SK-N-SH (cell line): ENCODE measurements around the gene APH1B. TPM values are rescaled to one million over a fixed set of nuclear protein-coding genes. Genes with fewer than 3 reads are reported as not detected.
"Not testable (repeated sequence)": the region's sequence is repeated elsewhere in the genome, so short reads cannot be mapped to it uniquely, and the experiment has no call there.

ENCODE experiments used
- CTCF ChIA-PET: fragments of 300-600, 350-600 bp; formaldehyde crosslinking; extraction: SDS; loops from one replicate; lab custom pipeline; 2021; lab: Yijun Ruan, JAX
- POLR2A ChIA-PET: fragments of 350-600 bp; sonication (Branson Sonifier 250); formaldehyde crosslinking; extraction: SDS; loops from one replicate; lab custom pipeline; 2020; ENCODE audit warnings: antibody characterized with exemption, inconsistent platforms; lab: Yijun Ruan, JAX
- DNase-seq: peaks from one replicate; pipeline ENCODE4 v3.0.0; 2012
- H2AFZ ChIP-seq: fragments of 200-600 bp; sonication (generic); 2 replicates; pipeline ENCODE4 v1.8.1; 2016; ENCODE audit warnings: antibody characterized with exemption, mild to moderate bottlenecking, low read depth
- H3F3A ChIP-seq: fragments of 200-600 bp; sonication (generic); replicated peaks from 2 replicates; pipeline ENCODE3; 2016; ENCODE audit warnings: antibody characterized with exemption, mild to moderate bottlenecking; ENCODE audit not compliant: insufficient read depth
- H3K27ac ChIP-seq, 2 experiments: fragments of 200-500 bp in 1 of 2; fragments of 200-600 bp in 1 of 2; sonication (Bioruptor generic) in 1 of 2; sonication (generic), shearing (Covaris generic) in 1 of 2; 2 replicates each; pipeline versions ENCODE4 v1.5.1 to v1.6.1; 2014 to 2016; ENCODE audit warnings: low read depth in 2 of 2, inconsistent platforms in 1 of 2, low read length in 1 of 2, mild to moderate bottlenecking in 1 of 2, mixed read lengths in 1 of 2
- H3K27me3 ChIP-seq: fragments of 200-600 bp; sonication (generic), shearing (Covaris generic); 2 replicates; pipeline ENCODE4 v1.6.1; 2016; ENCODE audit warnings: mixed run types; ENCODE audit not compliant: insufficient read depth
- H3K36me3 ChIP-seq, 2 experiments: fragments of 200-500 bp in 1 of 2; fragments of 200-600 bp in 1 of 2; sonication (Bioruptor generic) in 1 of 2; sonication (generic) in 1 of 2; replicated peaks in 1 of 2; 2 replicates each; pipeline versions ENCODE3 to v1.5.1; 2014 to 2016; ENCODE audit warnings: low read length in 1 of 2, mild to moderate bottlenecking in 1 of 2; ENCODE audit not compliant: insufficient read depth in 2 of 2, control insufficient read depth in 1 of 2
- H3K4me1 ChIP-seq, 2 experiments: fragments of 200-500 bp in 1 of 2; fragments of 200-600 bp in 1 of 2; sonication (Bioruptor generic) in 1 of 2; sonication (generic), shearing (Covaris generic) in 1 of 2; 2 replicates each; pipeline versions ENCODE4 v1.5.1 to v1.6.1; 2014 to 2016; ENCODE audit warnings: low read depth in 1 of 2, low read length in 1 of 2, mixed run types in 1 of 2; ENCODE audit not compliant: insufficient read depth in 2 of 2, control insufficient read depth in 1 of 2
- H3K4me2 ChIP-seq: fragments of 200-600 bp; sonication (generic), shearing (Covaris generic); 2 replicates; pipeline ENCODE4 v1.6.1; 2017; ENCODE audit warnings: mixed run types
- H3K4me3 ChIP-seq, 2 experiments: fragments of 200-500 bp in 1 of 2; fragments of 200-600 bp in 1 of 2; sonication (Bioruptor generic) in 1 of 2; sonication (generic), shearing (Covaris generic) in 1 of 2; 2 replicates each; pipeline versions ENCODE4 v1.5.1 to v1.8.1; 2014 to 2016; ENCODE audit warnings: low read depth in 2 of 2, inconsistent platforms in 1 of 2, low read length in 1 of 2, mild to moderate bottlenecking in 1 of 2, mixed read lengths in 1 of 2, moderate library complexity in 1 of 2
- H3K79me2 ChIP-seq: fragments of 200-600 bp; sonication (generic); 2 replicates; pipeline ENCODE4 v1.8.1; 2017; ENCODE audit warnings: mild to moderate bottlenecking; ENCODE audit not compliant: insufficient read depth
- H3K9ac ChIP-seq: fragments of 200-600 bp; sonication (generic); 2 replicates; pipeline ENCODE4 v1.6.1; 2017; ENCODE audit warnings: mixed run types
- H3K9me2 ChIP-seq: fragments of 200-600 bp; sonication (generic); 2 replicates; pipeline ENCODE4 v1.6.1; 2017; ENCODE audit warnings: mixed run types
- H3K9me3 ChIP-seq: fragments of 200-600 bp; sonication (generic); 2 replicates; pipeline ENCODE4 v1.6.1; 2017; ENCODE audit warnings: mixed run types, mild to moderate bottlenecking, moderate library complexity
- H4K20me1 ChIP-seq: fragments of 200-600 bp; sonication (generic); 2 replicates; pipeline ENCODE4 v1.6.1; 2017; ENCODE audit warnings: mild to moderate bottlenecking, mixed run types; ENCODE audit not compliant: insufficient read depth
- CHD2 ChIP-seq: fragments of 150-350 bp; IDR thresholded peaks from 2 replicates; pipeline ENCODE4 v1.6.1; 2018; ENCODE audit warnings: low read length; ENCODE audit not compliant: partially characterized antibody
- ELF1 ChIP-seq: IDR thresholded peaks from 2 replicates; pipeline ENCODE4 v1.4.0; 2012
- EP300 ChIP-seq, 2 experiments: IDR thresholded peaks; 2 replicates each; pipeline versions ENCODE4 v1.4.0 to v1.6.1; 2012; ENCODE audit warnings: borderline replicate concordance in 1 of 2, low read depth in 1 of 2, low read length in 1 of 2
- FOSL2 ChIP-seq: IDR thresholded peaks from 2 replicates; pipeline ENCODE4 v1.4.0; 2012; ENCODE audit warnings: low read depth, mild to moderate bottlenecking, moderate library complexity, borderline replicate concordance
- FOXJ3 ChIP-seq: sonication (generic); formaldehyde crosslinking; IDR thresholded peaks from 2 replicates; pipeline ENCODE4 v1.5.1; 2020; ENCODE audit warnings: mild to moderate bottlenecking, missing genetic modification reagents
- FOXM1 ChIP-seq: IDR thresholded peaks from 2 replicates; pipeline ENCODE4 v1.4.0; 2012; ENCODE audit warnings: low read depth, mild to moderate bottlenecking
- GATA2 ChIP-seq: sonication (generic); formaldehyde crosslinking; IDR thresholded peaks from 2 replicates; pipeline ENCODE4 v1.5.0; 2020; ENCODE audit warnings: mild to moderate bottlenecking, missing genetic modification reagents
- JUND ChIP-seq: IDR thresholded peaks from 2 replicates; pipeline ENCODE4 v1.4.0; 2012
- MEF2A ChIP-seq: IDR thresholded peaks from 2 replicates; pipeline ENCODE4 v1.4.0; 2012; ENCODE audit warnings: low read depth, borderline replicate concordance
- NFIC ChIP-seq: IDR thresholded peaks from 2 replicates; pipeline ENCODE4 v1.4.0; 2012; ENCODE audit warnings: borderline replicate concordance
- RCOR1 ChIP-seq: fragments of 150-350 bp; IDR thresholded peaks from 2 replicates; pipeline ENCODE4 v1.6.1; 2017; ENCODE audit warnings: antibody characterized with exemption, low read length
- REST ChIP-seq: IDR thresholded peaks from 2 replicates; pipeline ENCODE4 v1.6.1; 2012; ENCODE audit warnings: mild to moderate bottlenecking, low read depth, low read length, moderate library complexity
- SIN3A ChIP-seq: IDR thresholded peaks from 2 replicates; pipeline ENCODE4 v1.6.1; 2012; ENCODE audit warnings: low read depth, mild to moderate bottlenecking, low read length, moderate library complexity, borderline replicate concordance
- SMC3 ChIP-seq: IDR thresholded peaks from 2 replicates; pipeline ENCODE4 v1.6.1; 2012; ENCODE audit warnings: low read depth, low read length, improper control_type of control experiment
- TAF1 ChIP-seq: IDR thresholded peaks from 2 replicates; pipeline ENCODE4 v1.6.1; 2012; ENCODE audit warnings: low read depth, mild to moderate bottlenecking, low read length, moderate library complexity, borderline replicate concordance
- TCF12 ChIP-seq: IDR thresholded peaks from 2 replicates; pipeline ENCODE4 v1.4.0; 2012
- USF2 ChIP-seq: fragments of 150-350 bp; IDR thresholded peaks from 2 replicates; pipeline ENCODE4 v1.6.1; 2017; ENCODE audit warnings: antibody characterized with exemption, low read length, low read depth, borderline replicate concordance
- YY1 ChIP-seq: IDR thresholded peaks from 2 replicates; pipeline ENCODE4 v1.4.0; 2012; ENCODE audit warnings: low read depth, mild to moderate bottlenecking
- WGBS: methylation state at CpG from one replicate; pipeline ENCODE4 v1.1.6; 2017; ENCODE audit warnings: low lambda C conversion rate; 5-methylcytosine and 5-hydroxymethylcytosine counted together
- polyA plus RNA-seq, 3 experiments: library from polyadenylated mRNA; depleted of rRNA; stranded (reverse); fragments of >200 nt; gene quantifications; 2 replicates each; pipeline ENCODE4 v1.2.3, GENCODE V29; 2012
- TF ChIP-seq, protein P1 (sequence below): IDR thresholded peaks from 2 replicates; pipeline ENCODE4; 2012

Gene APH1B
- polyA plus RNA-seq, 1 of the 3 experiments (the other 2 are of a cell fraction): 7.6 TPM

DNA sequence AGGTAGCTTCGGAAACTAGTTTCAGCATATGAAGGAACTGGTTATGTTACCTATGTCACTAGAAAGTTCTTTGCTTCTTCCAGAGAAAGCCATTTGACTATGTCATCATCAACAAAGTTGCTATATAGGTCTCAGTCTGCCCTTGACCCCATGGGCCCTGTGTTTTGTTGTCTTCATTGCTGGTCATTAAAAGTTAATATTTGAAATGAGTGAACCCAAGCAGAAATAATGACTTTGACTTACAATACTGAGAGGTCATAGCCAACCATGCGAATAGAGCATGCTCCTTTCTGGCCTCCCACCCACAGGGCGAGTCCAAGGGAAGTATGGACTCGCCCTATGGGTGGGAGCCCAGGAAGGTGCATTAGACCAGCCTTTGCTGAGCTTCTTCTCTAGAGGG, 40.9 kb downstream of the APH1B start (continued):
- TF ChIP-seq MEF2A (no peak), SMC3 (no peak), EP300 (IDR thresholded peaks at IDR 0.05; ENCODE audit: borderline replicate concordance in 1 of 2, low read depth in 1 of 2, low read length in 1 of 2) (no peak), FOSL2 (no peak), TCF12 (no peak), ELF1 (no peak), YY1 (no peak), RCOR1 (no peak), JUND (no peak)
- TF ChIP-seq, protein P1, sequence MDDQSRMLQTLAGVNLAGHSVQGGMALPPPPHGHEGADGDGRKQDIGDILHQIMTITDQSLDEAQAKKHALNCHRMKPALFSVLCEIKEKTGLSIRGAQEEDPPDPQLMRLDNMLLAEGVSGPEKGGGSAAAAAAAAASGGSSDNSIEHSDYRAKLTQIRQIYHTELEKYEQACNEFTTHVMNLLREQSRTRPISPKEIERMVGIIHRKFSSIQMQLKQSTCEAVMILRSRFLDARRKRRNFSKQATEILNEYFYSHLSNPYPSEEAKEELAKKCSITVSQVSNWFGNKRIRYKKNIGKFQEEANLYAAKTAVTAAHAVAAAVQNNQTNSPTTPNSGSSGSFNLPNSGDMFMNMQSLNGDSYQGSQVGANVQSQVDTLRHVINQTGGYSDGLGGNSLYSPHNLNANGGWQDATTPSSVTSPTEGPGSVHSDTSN: no peak
- TF ChIP-seq, all 33 proteins: peak for 0

- CTCF ChIA-PET: no interaction called here
- peaks cover 0 to 5% of the 10 kb centered on the region in 2 experiments for H3K36me3 ChIP-seq
- no peaks in the 10 kb centered on the region for H3K27me3 ChIP-seq
- 82% methylated on average over 3 of the region's 3 CpGs for WGBS
- no peaks in the 10 kb centered on the region for H3K9me3 ChIP-seq
- TF ChIP-seq SIN3A (no peak), RCOR1 (no peak), YY1 (no peak), GATA2 (no peak), TCF12 (no peak), TAF1 (no peak), USF2 (no peak), FOSL2 (no peak), CHD2 (no peak), ELF1 (no peak), REST (no peak), FOXM1 (no peak), NFIC (no peak), FOXJ3 (CRISPR knock-in tag) (no peak)
- TF ChIP-seq, protein P1: no peak
- POLR2A ChIA-PET: no interaction called here
- no peaks in the 10 kb centered on the region for H3K79me2 ChIP-seq
- no peak overlapping the region for H2AFZ ChIP-seq
- no peak overlapping the region for H3K4me3 ChIP-seq
- H4K20me1 ChIP-seq: no peaks in the 10 kb centered on the region
- H3K4me1 ChIP-seq: peaks cover 10 to 13% of the 10 kb centered on the region in 2 experiments; a peak in 3 of 4 replicates
- peaks cover 17% of the 10 kb centered on the region for H3F3A ChIP-seq
- no peak overlapping the region for H3K9ac ChIP-seq
- H3K27ac ChIP-seq: no peak overlapping the region
- no peaks in the 10 kb centered on the region for H3K9me2 ChIP-seq
- H3K4me2 ChIP-seq: no peak overlapping the region
- no peak for DNase-seq
Measured at GRCh38 chr15:63319065-63319464, 41.7 kb downstream of the APH1B start.

GRCh38 chr15:63320446-63320845, 43.0 kb downstream of the APH1B start:
- H2AFZ ChIP-seq, H3K9me3 ChIP-seq, H3K4me2 ChIP-seq, H3K27ac ChIP-seq, H3K9me2 ChIP-seq, H3K27me3 ChIP-seq, H3K4me3 ChIP-seq, H3K36me3 ChIP-seq, H3K79me2 ChIP-seq, H4K20me1 ChIP-seq, POLR2A ChIA-PET, DNase-seq, H3K9ac ChIP-seq: not testable (repeated sequence)
- CTCF ChIA-PET: interaction anchor here (1.4 kb wide), 1 partner anchor 28 kb away, joined by 3 read pairs; no protein-coding TSS in a partner anchor
- Histone ChIP-seq H3F3A (peaks cover 17% of the 10 kb centered on the region), H3K4me1 (peaks cover 9 to 14% of the 10 kb centered on the region in 2 experiments; a peak in 3 of 4 replicates)
- 97% methylated on average over 10 of the region's 10 CpGs for WGBS
